Osteoblast (primary cell): ENCODE data around the gene SMIM22. TPM values are rescaled to one million over a fixed set of nuclear protein-coding genes. Genes with fewer than 3 reads are reported as not detected.

Source experiments
- DNase-seq: peaks from one replicate; pipeline ENCODE4 v3.0.0; 2011; ENCODE audit warnings: low spot score, mixed read lengths; ENCODE audit not compliant: insufficient read length; ENCODE audit errors: missing footprints
- H2AFZ ChIP-seq: 2 replicates; pipeline ENCODE4 v1.6.0; 2011; ENCODE audit warnings: mild to moderate bottlenecking, low read length
- H3K27ac ChIP-seq: 2 replicates; pipeline ENCODE4 v1.5.1; 2011; ENCODE audit warnings: mild to moderate bottlenecking, low read depth, low read length, moderate library complexity
- H3K27me3 ChIP-seq: 2 replicates; pipeline ENCODE4 v1.6.0; 2012; ENCODE audit warnings: mild to moderate bottlenecking, control low read depth, inconsistent platforms, low read length, moderate library complexity; ENCODE audit not compliant: insufficient read depth
- H3K36me3 ChIP-seq: 2 replicates; pipeline ENCODE4 v1.5.1; 2011; ENCODE audit warnings: mild to moderate bottlenecking, low read length, control low read depth, moderate library complexity; ENCODE audit not compliant: insufficient read depth
- H3K4me1 ChIP-seq: 2 replicates; pipeline ENCODE4 v1.5.1; 2011; ENCODE audit warnings: mild to moderate bottlenecking, low read length, control low read depth, moderate library complexity; ENCODE audit not compliant: insufficient read depth
- H3K4me2 ChIP-seq: 2 replicates; pipeline ENCODE4 v1.6.0; 2011; ENCODE audit warnings: mild to moderate bottlenecking, low read length; ENCODE audit not compliant: insufficient read depth
- H3K4me3 ChIP-seq: fragments of 200-600 bp; sonication (generic); 3 replicates; pipeline ENCODE4 v1.5.1; 2012; ENCODE audit warnings: mild to moderate bottlenecking, low read length, inconsistent platforms; ENCODE audit not compliant: insufficient read depth
- H3K79me2 ChIP-seq: 2 replicates; pipeline ENCODE4 v1.6.0; 2012; ENCODE audit warnings: mild to moderate bottlenecking, low read length, control low read depth, inconsistent platforms; ENCODE audit not compliant: insufficient read depth
- H3K9me3 ChIP-seq: 2 replicates; pipeline ENCODE4 v1.5.1; 2011; ENCODE audit warnings: low read depth, low read length, control low read depth
- H4K20me1 ChIP-seq: 2 replicates; pipeline ENCODE4 v1.6.0; 2012; ENCODE audit warnings: mild to moderate bottlenecking, low read length, control low read depth; ENCODE audit not compliant: insufficient read depth
- small RNA-seq: library from RNA; depleted of rRNA; stranded (forward); fragments of <200 nt; gene quantifications from one replicate; pipeline ENCODE3, GENCODE V24; 2012
- total RNA-seq: library from RNA; depleted of rRNA; stranded (reverse); fragments of >200 nt; gene quantifications from 2 replicates; pipeline ENCODE4 v1.2.3, GENCODE V29; 2012
- TF ChIP-seq, protein P1 (sequence below): IDR thresholded peaks from 2 replicates; pipeline ENCODE4 v1.5.1; 2011; ENCODE audit warnings: mild to moderate bottlenecking, low read depth, low read length, moderate library complexity; ENCODE audit errors: extremely low read depth

Gene SMIM22
- total RNA-seq, 1 donor, result not detected

GRCh38 chr16:4837733-4838501 lies 42.7 kb downstream of the SMIM22 start:
- TF ChIP-seq, protein P1, sequence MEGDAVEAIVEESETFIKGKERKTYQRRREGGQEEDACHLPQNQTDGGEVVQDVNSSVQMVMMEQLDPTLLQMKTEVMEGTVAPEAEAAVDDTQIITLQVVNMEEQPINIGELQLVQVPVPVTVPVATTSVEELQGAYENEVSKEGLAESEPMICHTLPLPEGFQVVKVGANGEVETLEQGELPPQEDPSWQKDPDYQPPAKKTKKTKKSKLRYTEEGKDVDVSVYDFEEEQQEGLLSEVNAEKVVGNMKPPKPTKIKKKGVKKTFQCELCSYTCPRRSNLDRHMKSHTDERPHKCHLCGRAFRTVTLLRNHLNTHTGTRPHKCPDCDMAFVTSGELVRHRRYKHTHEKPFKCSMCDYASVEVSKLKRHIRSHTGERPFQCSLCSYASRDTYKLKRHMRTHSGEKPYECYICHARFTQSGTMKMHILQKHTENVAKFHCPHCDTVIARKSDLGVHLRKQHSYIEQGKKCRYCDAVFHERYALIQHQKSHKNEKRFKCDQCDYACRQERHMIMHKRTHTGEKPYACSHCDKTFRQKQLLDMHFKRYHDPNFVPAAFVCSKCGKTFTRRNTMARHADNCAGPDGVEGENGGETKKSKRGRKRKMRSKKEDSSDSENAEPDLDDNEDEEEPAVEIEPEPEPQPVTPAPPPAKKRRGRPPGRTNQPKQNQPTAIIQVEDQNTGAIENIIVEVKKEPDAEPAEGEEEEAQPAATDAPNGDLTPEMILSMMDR, result no peak
- Histone ChIP-seq H3K9me3 (no peaks in the 10 kb centered on the region), H4K20me1 (peaks cover 24% of the 10 kb centered on the region), H3K27ac (no peak overlapping the region), H3K27me3 (no peaks in the 10 kb centered on the region), H2AFZ (no peak overlapping the region), H3K79me2 (peaks cover 49% of the 10 kb centered on the region), H3K4me2 (no peak overlapping the region), H3K36me3 (peaks cover 80% of the 10 kb centered on the region), H3K4me1 (no peaks in the 10 kb centered on the region), H3K4me3 (no peak overlapping the region)
- DNase-seq, result no peak

- Histone ChIP-seq H3K27ac (no peak overlapping the region), H2AFZ (no peak overlapping the region), H3K4me1 (no peaks in the 10 kb centered on the region), H3K27me3 (no peaks in the 10 kb centered on the region), H3K4me3 (no peak overlapping the region), H3K36me3 (peaks cover 76% of the 10 kb centered on the region), H3K9me3 (no peaks in the 10 kb centered on the region), H3K79me2 (peaks cover 48% of the 10 kb centered on the region), H3K4me2 (no peak overlapping the region), H4K20me1 (peaks cover 26% of the 10 kb centered on the region)
- peak; percentile 69 for DNase-seq
- TF ChIP-seq, protein P1, result no peak
Observed at GRCh38 chr16:4839942-4840341, 44.8 kb downstream of the SMIM22 start.

- Histone ChIP-seq H3K36me3 (peaks cover 71% of the 10 kb centered on the region), H4K20me1 (peaks cover 36% of the 10 kb centered on the region), H2AFZ (no peak overlapping the region), H3K27ac (no peak overlapping the region), H3K4me2 (no peak overlapping the region), H3K4me1 (peaks cover 7% of the 10 kb centered on the region), H3K79me2 (peaks cover 51% of the 10 kb centered on the region), H3K27me3 (no peaks in the 10 kb centered on the region), H3K9me3 (no peaks in the 10 kb centered on the region), H3K4me3 (no peak overlapping the region)
- TF ChIP-seq, protein P1, result no peak
- no peak for DNase-seq
Observed at GRCh38 chr16:4840984-4841383, 45.8 kb downstream of the SMIM22 start.

Small RNAs within 50 kb of the gene (small RNA-seq; reads per million reads assigned to genes)
- not detected for gene RF00017

Other genes with a start within 250 kb of the SMIM22 start
- under 0.01 TPM in 1 of 2 replicates, not detected in the other for gene C16orf96, start 239.0 kb upstream of the SMIM22 start, total RNA-seq
- gene UBALD1, start 180.5 kb upstream of the SMIM22 start, total RNA-seq, result 6.2 and 9.4 TPM in 2 replicates
- gene MGRN1, start 170.5 kb upstream of the SMIM22 start, total RNA-seq, result 41.5 and 46.7 TPM in 2 replicates
- 15.0 and 18.1 TPM in 2 replicates for gene NUDT16L1, start 101.8 kb upstream of the SMIM22 start, total RNA-seq
- 31.2 and 39.4 TPM in 2 replicates for gene ANKS3, start 61.1 kb upstream of the SMIM22 start, total RNA-seq
- 1.1 and 2.7 TPM in 2 replicates for gene DNAAF8, start 60.8 kb upstream of the SMIM22 start, total RNA-seq
- gene ZNF500, start 28.2 kb upstream of the SMIM22 start, total RNA-seq, result 14.5 and 16.2 TPM in 2 replicates
- not detected in 2 replicates for gene SEPTIN12, start 7.0 kb upstream of the SMIM22 start, total RNA-seq
- gene ROGDI, start 7.3 kb downstream of the SMIM22 start, total RNA-seq, result 15.9 and 17.1 TPM in 2 replicates
- gene GLYR1, start 51.9 kb downstream of the SMIM22 start, total RNA-seq, result 48.0 and 48.1 TPM in 2 replicates
- gene UBN1, start 52.1 kb downstream of the SMIM22 start, total RNA-seq, result 34.5 and 38.4 TPM in 2 replicates
- 24.2 and 27.1 TPM in 2 replicates for gene PPL, start 141.8 kb downstream of the SMIM22 start, total RNA-seq
- gene SEC14L5, start 163.0 kb downstream of the SMIM22 start, total RNA-seq, result under 0.01 and 0.29 TPM in 2 replicates
- gene NAGPA, start 238.6 kb downstream of the SMIM22 start, total RNA-seq, result 29.8 and 40.2 TPM in 2 replicates